Measurements from ENCODE around the gene NEK6.

DNA sequence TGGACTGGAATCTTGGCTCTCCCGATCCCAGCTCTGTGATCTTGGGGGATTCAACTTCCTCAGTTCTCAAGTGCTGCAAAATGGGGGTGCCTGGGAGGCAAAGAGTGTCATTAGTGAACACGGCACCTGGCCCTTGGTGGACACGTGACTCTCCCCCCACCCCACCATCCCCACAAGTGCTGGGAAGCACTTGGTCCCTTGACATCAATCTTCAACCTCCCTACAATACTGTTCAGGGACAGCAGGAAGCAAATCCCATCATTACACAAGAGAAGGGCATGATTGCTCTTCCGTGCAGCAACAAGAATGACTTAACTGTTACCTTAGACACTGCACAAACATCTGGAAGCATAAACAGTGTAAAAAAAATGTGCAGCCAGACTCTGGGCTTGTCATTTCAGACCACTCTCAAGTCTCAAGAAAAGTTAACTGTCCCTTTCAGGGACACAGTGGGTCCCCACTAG lies 96.1 kb downstream of the NEK6 start:
- TF ChIP-seq, protein P1, sequence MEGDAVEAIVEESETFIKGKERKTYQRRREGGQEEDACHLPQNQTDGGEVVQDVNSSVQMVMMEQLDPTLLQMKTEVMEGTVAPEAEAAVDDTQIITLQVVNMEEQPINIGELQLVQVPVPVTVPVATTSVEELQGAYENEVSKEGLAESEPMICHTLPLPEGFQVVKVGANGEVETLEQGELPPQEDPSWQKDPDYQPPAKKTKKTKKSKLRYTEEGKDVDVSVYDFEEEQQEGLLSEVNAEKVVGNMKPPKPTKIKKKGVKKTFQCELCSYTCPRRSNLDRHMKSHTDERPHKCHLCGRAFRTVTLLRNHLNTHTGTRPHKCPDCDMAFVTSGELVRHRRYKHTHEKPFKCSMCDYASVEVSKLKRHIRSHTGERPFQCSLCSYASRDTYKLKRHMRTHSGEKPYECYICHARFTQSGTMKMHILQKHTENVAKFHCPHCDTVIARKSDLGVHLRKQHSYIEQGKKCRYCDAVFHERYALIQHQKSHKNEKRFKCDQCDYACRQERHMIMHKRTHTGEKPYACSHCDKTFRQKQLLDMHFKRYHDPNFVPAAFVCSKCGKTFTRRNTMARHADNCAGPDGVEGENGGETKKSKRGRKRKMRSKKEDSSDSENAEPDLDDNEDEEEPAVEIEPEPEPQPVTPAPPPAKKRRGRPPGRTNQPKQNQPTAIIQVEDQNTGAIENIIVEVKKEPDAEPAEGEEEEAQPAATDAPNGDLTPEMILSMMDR (IDR thresholded peaks at IDR 0.05; ENCODE audit: insufficient read depth, low read length): no peak
- TF ChIP-seq, protein P2, sequence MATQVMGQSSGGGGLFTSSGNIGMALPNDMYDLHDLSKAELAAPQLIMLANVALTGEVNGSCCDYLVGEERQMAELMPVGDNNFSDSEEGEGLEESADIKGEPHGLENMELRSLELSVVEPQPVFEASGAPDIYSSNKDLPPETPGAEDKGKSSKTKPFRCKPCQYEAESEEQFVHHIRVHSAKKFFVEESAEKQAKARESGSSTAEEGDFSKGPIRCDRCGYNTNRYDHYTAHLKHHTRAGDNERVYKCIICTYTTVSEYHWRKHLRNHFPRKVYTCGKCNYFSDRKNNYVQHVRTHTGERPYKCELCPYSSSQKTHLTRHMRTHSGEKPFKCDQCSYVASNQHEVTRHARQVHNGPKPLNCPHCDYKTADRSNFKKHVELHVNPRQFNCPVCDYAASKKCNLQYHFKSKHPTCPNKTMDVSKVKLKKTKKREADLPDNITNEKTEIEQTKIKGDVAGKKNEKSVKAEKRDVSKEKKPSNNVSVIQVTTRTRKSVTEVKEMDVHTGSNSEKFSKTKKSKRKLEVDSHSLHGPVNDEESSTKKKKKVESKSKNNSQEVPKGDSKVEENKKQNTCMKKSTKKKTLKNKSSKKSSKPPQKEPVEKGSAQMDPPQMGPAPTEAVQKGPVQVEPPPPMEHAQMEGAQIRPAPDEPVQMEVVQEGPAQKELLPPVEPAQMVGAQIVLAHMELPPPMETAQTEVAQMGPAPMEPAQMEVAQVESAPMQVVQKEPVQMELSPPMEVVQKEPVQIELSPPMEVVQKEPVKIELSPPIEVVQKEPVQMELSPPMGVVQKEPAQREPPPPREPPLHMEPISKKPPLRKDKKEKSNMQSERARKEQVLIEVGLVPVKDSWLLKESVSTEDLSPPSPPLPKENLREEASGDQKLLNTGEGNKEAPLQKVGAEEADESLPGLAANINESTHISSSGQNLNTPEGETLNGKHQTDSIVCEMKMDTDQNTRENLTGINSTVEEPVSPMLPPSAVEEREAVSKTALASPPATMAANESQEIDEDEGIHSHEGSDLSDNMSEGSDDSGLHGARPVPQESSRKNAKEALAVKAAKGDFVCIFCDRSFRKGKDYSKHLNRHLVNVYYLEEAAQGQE (IDR thresholded peaks at IDR 0.05; ENCODE audit: insufficient replicate concordance, low read depth): no peak
- TF ChIP-seq POLR2AphosphoS5 (IDR thresholded peaks at IDR 0.05; ENCODE audit: low read depth): no peak
